HG02798 (cell line): ENCODE results near the gene GLTPD2.
A peak's percentile ranks its signal among the peaks of the same experiment; 100 is the strongest.

Experiments used
- ATAC-seq: cut with Tn5 transposase; IDR thresholded peaks from one replicate; pipeline ENCODE4 v1.9.1; 2021; ENCODE audit warnings: mild to moderate bottlenecking; ENCODE audit not compliant: unreplicated experiment, poor library complexity

Gene GLTPD2

GRCh38 chr17:4769628-4770027, 19.1 kb upstream of the GLTPD2 start:
- ATAC-seq = no peak

- no peak for ATAC-seq
Observed at GRCh38 chr17:4771519-4772234, 17.1 kb upstream of the GLTPD2 start, which contains the start of gene TM4SF5. TSS of gene TM4SF5 (plus strand) at chr17:4771886. CDS start at chr17:4771923, 37 bp downstream.

- ATAC-seq = no peak
Observed at GRCh38 chr17:4772235-4772613, 16.5 kb upstream of the GLTPD2 start.

GRCh38 chr17:4777969-4778760, 10.6 kb upstream of the GLTPD2 start:
- ATAC-seq = no peak

- no peak for ATAC-seq
Observed at GRCh38 chr17:4780325-4780955, 8.3 kb upstream of the GLTPD2 start.

- ATAC-seq = no peak
Observed at GRCh38 chr17:4782652-4783051, 6.1 kb upstream of the GLTPD2 start.

GRCh38 chr17:4785311-4786105, 3.3 kb upstream of the GLTPD2 start:
- ATAC-seq = no peak

- ATAC-seq = no peak
Observed at GRCh38 chr17:4786106-4786511, 2.7 kb upstream of the GLTPD2 start, which contains the start of gene VMO1. TSS of gene VMO1 (minus strand) at chr17:4786364. CDS start at chr17:4786352, 12 bp downstream.

GRCh38 chr17:4786516-4786915, 2.2 kb upstream of the GLTPD2 start:
- no peak for ATAC-seq

- no peak for ATAC-seq
Observed at GRCh38 chr17:4788159-4788806, 481 bp upstream of the GLTPD2 start.

GRCh38 chr17:4789701-4789950, 862 bp downstream of the GLTPD2 start:
- no peak for ATAC-seq

GRCh38 chr17:4789951-4790704, 1.4 kb downstream of the GLTPD2 start:
- peak; percentile 90 for ATAC-seq

GRCh38 chr17:4790705-4791088, 1.9 kb downstream of the GLTPD2 start:
- ATAC-seq = no peak

GRCh38 chr17:4795168-4795567, 6.4 kb downstream of the GLTPD2 start:
- ATAC-seq = no peak

- ATAC-seq = no peak
Observed at GRCh38 chr17:4796552-4796920, 7.8 kb downstream of the GLTPD2 start.

GRCh38 chr17:4800462-4801196, 11.9 kb downstream of the GLTPD2 start:
- ATAC-seq = no peak

- no peak for ATAC-seq
Observed at GRCh38 chr17:4802228-4802627, 13.5 kb downstream of the GLTPD2 start, which contains the start of gene C17orf114. TSS of gene C17orf114 (minus strand) at chr17:4802328.

GRCh38 chr17:4806456-4806776, 17.7 kb downstream of the GLTPD2 start:
- no peak for ATAC-seq
